ENCODE results near the gene IMMP2L.
"Not testable (repeated sequence)": the region's sequence is repeated elsewhere in the genome, so short reads cannot be mapped to it uniquely, and the experiment has no call there.

DNA sequence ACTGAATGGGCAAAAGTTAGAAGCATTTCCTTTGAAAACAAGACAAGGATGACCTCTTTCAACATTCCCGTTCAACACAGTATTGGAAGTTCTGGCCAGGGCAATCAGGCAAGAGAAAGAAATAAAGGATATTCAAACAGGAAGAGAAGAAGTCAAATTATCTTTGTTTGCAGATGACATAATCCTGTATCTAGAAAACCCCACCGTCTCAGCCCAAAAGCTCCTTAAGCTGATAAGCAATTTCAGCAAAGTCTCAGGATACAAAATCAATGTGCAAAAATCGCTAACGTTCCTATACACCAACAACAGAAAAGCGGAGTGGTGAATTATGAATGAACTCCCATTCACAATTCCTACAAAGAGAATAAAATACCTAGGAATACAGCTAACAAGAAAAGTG, 312.5 kb downstream of the IMMP2L start:
- TF ChIP-seq TAF1 (IDR thresholded peaks at IDR 0.05; ENCODE audit: borderline replicate concordance, low read depth, low read length); JUND (IDR thresholded peaks at IDR 0.05); RFX5 (IDR thresholded peaks at IDR 0.05; ENCODE audit: low read length); YY1 (IDR thresholded peaks at IDR 0.05; ENCODE audit: low read depth); RAD21 (IDR thresholded peaks at IDR 0.05; ENCODE audit: low read length); MEF2A (IDR thresholded peaks at IDR 0.05; ENCODE audit: borderline replicate concordance, low read depth); EZH2phosphoT487 (IDR thresholded peaks at IDR 0.05; ENCODE audit: borderline replicate concordance, low read depth); POLR2AphosphoS5 (IDR thresholded peaks at IDR 0.05; ENCODE audit: low read depth, low read length): not testable (repeated sequence)
- TF ChIP-seq, protein P1, sequence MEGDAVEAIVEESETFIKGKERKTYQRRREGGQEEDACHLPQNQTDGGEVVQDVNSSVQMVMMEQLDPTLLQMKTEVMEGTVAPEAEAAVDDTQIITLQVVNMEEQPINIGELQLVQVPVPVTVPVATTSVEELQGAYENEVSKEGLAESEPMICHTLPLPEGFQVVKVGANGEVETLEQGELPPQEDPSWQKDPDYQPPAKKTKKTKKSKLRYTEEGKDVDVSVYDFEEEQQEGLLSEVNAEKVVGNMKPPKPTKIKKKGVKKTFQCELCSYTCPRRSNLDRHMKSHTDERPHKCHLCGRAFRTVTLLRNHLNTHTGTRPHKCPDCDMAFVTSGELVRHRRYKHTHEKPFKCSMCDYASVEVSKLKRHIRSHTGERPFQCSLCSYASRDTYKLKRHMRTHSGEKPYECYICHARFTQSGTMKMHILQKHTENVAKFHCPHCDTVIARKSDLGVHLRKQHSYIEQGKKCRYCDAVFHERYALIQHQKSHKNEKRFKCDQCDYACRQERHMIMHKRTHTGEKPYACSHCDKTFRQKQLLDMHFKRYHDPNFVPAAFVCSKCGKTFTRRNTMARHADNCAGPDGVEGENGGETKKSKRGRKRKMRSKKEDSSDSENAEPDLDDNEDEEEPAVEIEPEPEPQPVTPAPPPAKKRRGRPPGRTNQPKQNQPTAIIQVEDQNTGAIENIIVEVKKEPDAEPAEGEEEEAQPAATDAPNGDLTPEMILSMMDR (IDR thresholded peaks at IDR 0.05) = not testable (repeated sequence)

All from SK-N-SH (cell line).